ENCODE measurements around the gene SH3GL3.

Gene SH3GL3

DNA sequence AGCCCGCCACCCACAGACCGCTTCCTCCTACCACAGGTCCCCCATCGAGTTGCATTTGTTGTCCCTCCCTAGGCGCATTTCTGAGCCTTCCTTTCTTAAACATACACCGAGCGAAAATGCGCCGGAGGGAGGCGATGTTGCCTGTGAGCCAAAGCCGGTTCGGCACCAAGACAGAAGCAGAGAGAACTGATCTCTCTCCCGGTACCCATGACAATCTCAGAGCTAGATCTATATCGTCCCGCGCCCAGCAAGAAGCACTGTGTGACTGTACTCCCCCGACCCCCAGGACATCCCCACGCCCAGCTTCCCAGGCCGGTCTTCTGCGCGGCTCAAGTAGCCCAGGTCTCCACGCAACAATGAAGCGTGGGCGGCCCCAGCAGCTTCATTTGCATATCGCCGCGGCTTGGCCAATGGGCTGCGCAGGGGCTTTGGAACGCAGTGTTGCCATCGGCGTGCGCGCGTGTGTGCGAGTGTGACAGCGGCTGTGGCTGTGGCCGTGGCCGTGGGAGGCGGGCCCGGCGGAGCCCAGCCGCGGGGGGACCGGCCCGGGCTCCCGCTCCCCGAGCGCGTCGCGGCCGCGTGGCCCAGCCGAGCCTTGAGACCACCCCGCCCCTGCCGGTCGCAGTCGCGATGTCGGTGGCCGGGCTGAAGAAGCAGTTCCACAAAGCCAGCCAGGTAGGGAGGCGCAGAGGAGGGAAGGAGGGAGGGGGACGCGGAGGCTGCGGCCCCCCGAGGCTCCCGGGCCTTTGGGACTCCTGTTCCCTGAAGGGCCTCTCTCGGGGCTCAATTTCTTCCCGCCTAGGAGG is at the start of gene SH3GL3:
SH3GL3 (plus strand) TSS at position 438 of the 806 bp plus-strand sequence; CDS start at position 631, 193 bp downstream.
- peak; percentile 65 for DNase-seq (ENCODE audit: low read depth)

DNA sequence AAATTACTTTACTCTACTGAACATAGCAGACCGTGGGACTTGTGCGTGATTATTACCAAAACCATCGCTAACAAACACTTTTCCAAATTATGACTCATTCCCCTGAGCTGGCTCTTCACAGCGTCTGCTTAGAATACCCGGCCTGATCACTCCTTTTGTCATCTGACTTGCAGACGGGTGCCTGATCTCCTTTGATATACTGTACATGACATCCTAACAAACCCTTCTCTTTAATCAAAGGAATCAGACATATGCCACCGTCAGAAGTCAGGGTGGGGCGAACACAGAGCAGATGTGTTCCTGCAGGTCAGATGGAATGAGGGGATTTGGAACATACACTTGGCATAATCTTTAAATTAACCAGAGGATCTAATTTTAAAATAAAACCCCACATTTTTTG is 48.5 kb upstream of the SH3GL3 start:
- peak; percentile 63 for DNase-seq (ENCODE audit: low read depth)

DNA sequence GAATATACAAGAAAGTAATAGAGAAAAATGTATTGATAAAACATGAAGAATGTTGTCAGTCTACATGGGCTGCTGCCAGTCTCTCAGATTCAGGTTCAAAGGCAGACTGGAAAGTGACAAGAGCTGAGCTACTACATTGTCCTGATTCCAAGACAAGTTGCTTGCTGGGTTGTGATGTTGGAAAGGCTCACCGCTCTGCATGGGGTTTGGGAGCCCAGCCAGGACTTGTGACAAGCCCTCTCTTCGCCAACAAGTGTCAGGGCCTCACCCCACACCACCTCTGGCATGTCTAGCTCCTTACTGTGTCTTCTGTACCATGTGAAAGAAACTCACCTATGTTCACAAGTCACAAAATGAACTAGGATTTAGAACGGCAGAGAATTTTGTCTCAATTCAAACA is 43.0 kb upstream of the SH3GL3 start:
- no peak for DNase-seq (ENCODE audit: low read depth)

DNA sequence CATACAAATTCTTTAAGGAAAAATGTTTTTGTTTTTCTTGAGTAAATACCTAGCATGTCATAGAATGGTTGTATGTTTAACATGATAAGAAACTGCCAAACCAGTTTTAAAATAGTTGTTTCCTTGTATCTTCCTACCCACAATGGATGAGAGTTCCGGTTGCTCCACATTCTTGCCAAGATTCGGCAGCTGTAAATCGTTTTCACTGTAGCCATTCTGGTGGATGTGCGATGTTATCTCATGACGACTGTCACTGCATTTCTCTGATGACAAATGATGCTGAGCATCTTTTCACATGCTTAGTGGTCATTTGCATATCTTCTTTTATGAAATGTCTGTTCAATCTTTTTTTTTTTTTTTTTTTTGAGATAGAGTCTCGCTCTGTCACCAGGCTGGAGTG is 36.6 kb upstream of the SH3GL3 start:
- DNase-seq (ENCODE audit: low read depth) = no peak

DNA sequence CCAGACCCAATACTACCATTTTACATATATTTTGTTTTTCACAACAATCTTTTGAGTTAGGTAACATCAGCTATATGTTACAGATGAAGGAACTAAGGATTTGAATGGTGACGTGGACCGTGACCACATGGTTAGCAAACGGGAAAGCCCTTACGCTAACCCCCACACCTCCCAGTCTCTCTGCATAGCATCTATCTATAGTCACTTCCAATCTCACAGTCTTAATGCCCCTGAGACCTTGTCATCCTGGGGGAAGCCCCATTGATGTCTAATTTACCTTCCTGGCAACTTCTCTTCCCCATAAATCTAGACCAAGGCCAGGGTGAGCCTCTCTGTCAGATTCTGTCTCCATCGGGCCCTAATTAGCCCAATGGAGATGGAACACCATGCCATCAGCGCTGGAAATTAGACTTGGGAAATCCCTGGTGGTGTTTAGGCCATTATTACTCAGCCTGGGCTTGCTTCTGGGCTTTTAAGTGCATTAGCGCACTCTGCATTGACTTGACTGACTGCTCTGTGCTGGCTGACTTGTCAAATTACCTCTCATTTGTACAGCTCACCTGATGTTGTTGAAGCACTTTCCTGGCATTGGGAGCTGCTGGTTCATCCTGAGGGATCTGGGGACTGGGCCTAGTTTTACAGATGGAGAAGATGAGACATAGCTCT is 34.0 kb upstream of the SH3GL3 start:
- DNase-seq (ENCODE audit: low read depth) = no peak

GRCh38 chr15:83422081-83422480 is 25.1 kb upstream of the SH3GL3 start:
- DNase-seq (ENCODE audit: low read depth) = peak; percentile 10

GRCh38 chr15:83422541-83422940 is 24.6 kb upstream of the SH3GL3 start:
- no peak for DNase-seq (ENCODE audit: low read depth)

GRCh38 chr15:83424101-83424500 is 23.0 kb upstream of the SH3GL3 start:
- no peak for DNase-seq (ENCODE audit: low read depth)

- DNase-seq (ENCODE audit: low read depth) = no peak
Observed at GRCh38 chr15:83430441-83430840, 16.7 kb upstream of the SH3GL3 start.

- no peak for DNase-seq (ENCODE audit: low read depth)
Observed at GRCh38 chr15:83431521-83431920, 15.6 kb upstream of the SH3GL3 start.

DNA sequence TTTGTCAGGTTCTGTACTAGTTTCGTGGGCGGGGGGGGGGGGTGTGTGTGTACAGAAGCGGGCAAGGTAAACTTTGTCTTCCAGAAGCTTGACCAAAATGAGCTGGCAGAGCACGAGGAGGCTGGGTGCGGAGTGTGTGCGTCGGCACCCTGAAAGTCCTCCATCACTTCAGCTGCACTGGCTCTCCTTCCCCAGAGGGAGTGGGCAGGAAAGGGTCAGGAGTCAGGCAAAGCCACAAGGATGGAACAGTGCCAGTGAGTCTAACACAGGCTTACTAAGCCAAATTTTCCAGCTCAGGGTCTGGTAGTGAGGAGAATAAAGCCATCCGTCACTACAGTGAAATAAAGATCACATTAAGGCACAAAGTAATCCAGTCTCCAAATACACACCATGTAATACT is 11.9 kb upstream of the SH3GL3 start:
- peak; percentile 66 for DNase-seq (ENCODE audit: low read depth)

- DNase-seq (ENCODE audit: low read depth) = peak; percentile 64
Observed at GRCh38 chr15:83435782-83436181, 11.4 kb upstream of the SH3GL3 start.

GRCh38 chr15:83436513-83437158 is 10.5 kb upstream of the SH3GL3 start:
- peak; percentile 85 for DNase-seq (ENCODE audit: low read depth)

DNA sequence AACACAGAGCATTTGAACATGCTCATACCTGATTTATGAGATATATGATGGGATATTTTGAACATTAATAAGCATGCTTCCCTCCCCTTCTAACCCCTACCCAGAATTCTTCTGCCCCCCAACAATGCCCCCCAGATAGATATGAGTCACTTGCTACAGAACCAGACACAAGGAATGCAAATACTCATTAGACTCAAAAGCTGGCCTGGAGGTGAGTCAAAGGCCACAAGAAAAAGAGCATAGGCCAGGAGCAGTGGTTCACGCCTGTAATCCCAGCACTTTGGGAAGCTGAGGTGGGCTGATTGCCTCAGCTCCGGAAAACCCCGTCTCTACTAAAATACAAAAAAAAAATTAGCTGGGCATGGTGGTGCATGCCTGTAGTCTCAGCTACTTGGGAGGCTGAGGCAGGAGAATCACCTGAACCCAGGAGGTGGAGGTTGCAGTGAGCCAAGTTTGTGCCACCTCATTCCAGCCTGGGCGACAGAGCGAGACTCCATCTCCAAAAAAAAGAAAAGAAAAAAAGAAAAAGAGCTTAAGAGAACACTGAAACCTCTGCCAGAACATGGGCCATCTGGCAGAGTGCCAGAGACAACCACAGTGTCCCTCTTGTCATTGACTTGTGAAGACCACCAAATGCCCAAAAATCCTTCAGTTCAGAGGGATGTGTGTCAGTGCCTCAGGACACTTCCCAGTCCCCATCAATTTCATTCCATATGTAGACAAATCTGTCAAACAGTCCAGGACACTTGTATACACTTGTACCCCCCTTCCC is 3.9 kb upstream of the SH3GL3 start:
- DNase-seq (ENCODE audit: low read depth) = no peak

GRCh38 chr15:83444936-83445335 is 2.2 kb upstream of the SH3GL3 start:
- no peak for DNase-seq (ENCODE audit: low read depth)

- no peak for DNase-seq (ENCODE audit: low read depth)
Observed at GRCh38 chr15:83445643-83446042, 1.5 kb upstream of the SH3GL3 start.

DNA sequence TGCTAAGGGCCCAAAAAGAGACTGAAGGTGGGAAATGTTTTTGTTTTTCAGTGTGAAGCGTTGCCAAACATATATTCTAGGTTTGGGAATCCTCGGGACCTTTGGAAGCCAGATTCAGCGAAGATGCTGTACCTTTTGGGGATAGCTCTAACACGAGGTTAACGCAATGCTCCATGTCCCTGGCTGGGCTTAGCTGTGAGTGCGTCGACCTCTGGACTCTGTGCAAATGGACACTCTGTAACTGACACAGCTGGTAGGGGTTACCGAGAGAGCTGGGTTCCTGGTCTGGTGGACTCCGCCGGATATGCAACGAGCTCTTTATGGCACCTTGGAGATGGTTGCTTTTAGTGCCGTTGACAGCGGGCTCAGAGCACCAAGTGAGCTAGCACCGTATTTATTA is 724 bp upstream of the SH3GL3 start:
- no peak for DNase-seq (ENCODE audit: low read depth)

GRCh38 chr15:83449250-83449671 is 2.1 kb downstream of the SH3GL3 start:
- peak; percentile 46 for DNase-seq (ENCODE audit: low read depth)

DNA sequence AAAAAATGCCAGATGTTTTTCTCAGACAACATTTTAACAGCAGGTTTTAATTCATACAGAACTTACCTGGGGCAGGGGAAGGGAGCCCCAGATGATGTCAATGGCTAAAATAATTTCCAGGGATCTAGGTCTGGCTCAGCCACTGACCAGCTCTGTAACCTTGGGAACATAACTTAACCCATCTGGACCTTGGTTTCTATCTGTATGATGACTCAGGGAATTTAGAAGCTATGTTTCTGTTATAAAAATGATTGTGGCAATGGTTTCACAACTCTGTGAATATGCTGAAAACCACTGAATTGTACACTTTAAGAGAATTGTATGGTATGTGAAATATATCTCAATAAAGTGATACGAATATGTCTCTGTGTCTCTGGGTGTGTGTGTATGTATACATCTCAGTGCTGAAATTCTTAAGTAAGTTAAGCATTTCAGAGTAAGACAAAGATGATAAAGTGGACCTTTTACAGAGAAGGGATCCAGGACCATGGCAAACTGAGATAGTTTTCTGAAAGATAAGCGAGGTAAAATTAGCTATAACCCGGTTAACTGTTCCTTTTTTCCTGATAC is 2.9 kb downstream of the SH3GL3 start:
- peak; percentile 84 for DNase-seq (ENCODE audit: low read depth)

DNA sequence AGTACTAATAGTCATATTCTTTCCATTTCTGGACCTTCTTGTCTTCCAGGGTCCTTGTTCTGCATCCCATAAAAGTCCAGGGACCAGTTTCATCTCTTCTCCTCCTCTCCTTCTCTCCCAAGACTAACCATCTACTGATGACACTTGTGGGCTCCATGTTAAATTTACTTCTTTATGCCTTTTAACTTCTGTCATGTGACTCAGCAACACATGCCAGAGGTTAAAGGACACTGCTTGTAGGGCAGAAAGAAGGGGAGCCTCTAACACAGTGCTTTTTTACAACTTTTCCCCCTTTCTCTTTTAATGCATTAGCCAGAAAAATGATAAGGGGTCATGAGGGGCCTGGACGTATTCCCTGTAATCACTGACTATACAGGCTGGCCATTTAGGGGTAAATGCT is 10.0 kb downstream of the SH3GL3 start:
- DNase-seq (ENCODE audit: low read depth) = no peak

DNA sequence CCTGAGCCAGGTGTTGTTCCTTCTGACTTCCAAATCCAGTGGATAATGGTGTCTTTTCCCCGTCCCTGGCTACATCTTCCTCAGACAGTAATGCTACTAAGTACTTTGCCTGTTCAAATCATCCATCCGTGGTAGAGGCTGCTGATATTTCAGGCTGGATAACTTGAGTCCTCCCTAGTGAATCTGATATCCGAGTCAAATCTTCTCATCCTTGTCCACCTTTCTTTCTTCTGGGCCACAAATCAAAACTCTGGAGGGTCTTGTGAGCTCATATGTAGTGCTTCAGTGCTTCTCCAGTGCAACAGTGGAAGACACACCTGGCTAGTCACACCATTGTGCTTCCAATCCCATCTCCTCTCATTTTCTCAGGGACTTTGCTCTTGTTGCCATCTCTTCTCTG is 11.2 kb downstream of the SH3GL3 start:
- no peak for DNase-seq (ENCODE audit: low read depth)

- DNase-seq (ENCODE audit: low read depth) = no peak
Observed at GRCh38 chr15:83462026-83462425, 14.9 kb downstream of the SH3GL3 start.
